Astrocyte (in vitro differentiated cells and primary cell): ENCODE measurements around the gene TMA7. TPM values are rescaled to one million over a fixed set of nuclear protein-coding genes. Genes with fewer than 3 reads are reported as not detected.

Experiments used
- DNase-seq: peaks from one replicate; pipeline ENCODE4 v3.0.0-alpha.2; 2010; ENCODE audit warnings: low read depth
- FAIRE-seq: peaks from 2 replicates; lab custom pipeline; 2011; peaks lifted over from hg19 to GRCh38; lab: Jason Lieb, UNC
- H2AFZ ChIP-seq: 2 replicates; pipeline ENCODE4 v1.6.0; 2012; ENCODE audit warnings: low read depth, low read length, inconsistent platforms
- H3K27ac ChIP-seq: 2 replicates; pipeline ENCODE4 v1.5.1; 2011; ENCODE audit warnings: low read depth, low read length, inconsistent platforms
- H3K27me3 ChIP-seq: 2 replicates; pipeline ENCODE4 v1.6.0; 2011; ENCODE audit warnings: low read length, inconsistent platforms; ENCODE audit not compliant: insufficient read depth
- H3K36me3 ChIP-seq: 2 replicates; pipeline ENCODE4 v1.5.1; 2011; ENCODE audit warnings: low read length, inconsistent platforms; ENCODE audit not compliant: insufficient read depth
- H3K4me1 ChIP-seq: 2 replicates; pipeline ENCODE4 v1.5.1; 2011; ENCODE audit warnings: low read length, inconsistent platforms; ENCODE audit not compliant: insufficient read depth
- H3K4me2 ChIP-seq: 2 replicates; pipeline ENCODE4 v1.6.0; 2012; ENCODE audit warnings: low read length, inconsistent platforms
- H3K4me3 ChIP-seq: 2 replicates; pipeline ENCODE4 v1.5.1; 2011; ENCODE audit warnings: low read depth, mild to moderate bottlenecking, low read length, inconsistent platforms; ENCODE audit not compliant: insufficient read depth
- H3K79me2 ChIP-seq: 2 replicates; pipeline ENCODE4 v1.6.0; 2012; ENCODE audit warnings: mild to moderate bottlenecking, low read length, inconsistent platforms; ENCODE audit not compliant: insufficient read depth
- H3K9ac ChIP-seq: 2 replicates; pipeline ENCODE4 v1.6.0; 2012; ENCODE audit warnings: mild to moderate bottlenecking, low read length, inconsistent platforms
- H3K9me3 ChIP-seq: 2 replicates; pipeline ENCODE4 v1.5.1; 2012; ENCODE audit warnings: low read depth, mild to moderate bottlenecking, low read length, inconsistent platforms; ENCODE audit not compliant: insufficient read depth
- H4K20me1 ChIP-seq: 2 replicates; pipeline ENCODE4 v1.6.0; 2012; ENCODE audit warnings: low read length, inconsistent platforms; ENCODE audit not compliant: insufficient read depth
- H3K27ac Mint-ChIP-seq: one replicate; pipeline ENCODE4 v1.8.0; 2021; ENCODE audit warnings: mild to moderate bottlenecking, mixed read lengths; ENCODE audit not compliant: unreplicated experiment
- H3K27me3 Mint-ChIP-seq: one replicate; pipeline ENCODE4 v1.8.0; 2021; ENCODE audit warnings: low read depth, mixed read lengths; ENCODE audit not compliant: unreplicated experiment
- H3K36me3 Mint-ChIP-seq: one replicate; pipeline ENCODE4 v1.8.0; 2021; ENCODE audit warnings: low read depth, mixed read lengths; ENCODE audit not compliant: unreplicated experiment
- H3K4me1 Mint-ChIP-seq: one replicate; pipeline ENCODE4 v1.8.0; 2021; ENCODE audit warnings: low read depth, mixed read lengths; ENCODE audit not compliant: unreplicated experiment
- H3K4me3 Mint-ChIP-seq: one replicate; pipeline ENCODE4 v1.8.0; 2021; ENCODE audit warnings: mild to moderate bottlenecking, moderate library complexity, mixed read lengths; ENCODE audit not compliant: unreplicated experiment
- H3K9me3 Mint-ChIP-seq: one replicate; pipeline ENCODE4 v1.8.0; 2021; ENCODE audit warnings: mild to moderate bottlenecking, mixed read lengths; ENCODE audit not compliant: unreplicated experiment
- EZH2 ChIP-seq: IDR thresholded peaks from 2 replicates; pipeline ENCODE4 v1.6.1; 2012; ENCODE audit warnings: mild to moderate bottlenecking, low read length, inconsistent platforms; ENCODE audit not compliant: insufficient read depth
- total RNA-seq: library from RNA; stranded (reverse); gene quantifications from 2 replicates; pipeline ENCODE4 v1.2.1, GENCODE V29; 2021
- TF ChIP-seq, protein P1 (sequence below): IDR thresholded peaks from 2 replicates; pipeline ENCODE4 v1.5.1; 2011; ENCODE audit warnings: low read depth, mild to moderate bottlenecking, inconsistent platforms, low read length, moderate library complexity; ENCODE audit not compliant: insufficient read depth

TMA7 gene
- total RNA-seq, 1 donor from 2014 or later: 272 TPM

DNA sequence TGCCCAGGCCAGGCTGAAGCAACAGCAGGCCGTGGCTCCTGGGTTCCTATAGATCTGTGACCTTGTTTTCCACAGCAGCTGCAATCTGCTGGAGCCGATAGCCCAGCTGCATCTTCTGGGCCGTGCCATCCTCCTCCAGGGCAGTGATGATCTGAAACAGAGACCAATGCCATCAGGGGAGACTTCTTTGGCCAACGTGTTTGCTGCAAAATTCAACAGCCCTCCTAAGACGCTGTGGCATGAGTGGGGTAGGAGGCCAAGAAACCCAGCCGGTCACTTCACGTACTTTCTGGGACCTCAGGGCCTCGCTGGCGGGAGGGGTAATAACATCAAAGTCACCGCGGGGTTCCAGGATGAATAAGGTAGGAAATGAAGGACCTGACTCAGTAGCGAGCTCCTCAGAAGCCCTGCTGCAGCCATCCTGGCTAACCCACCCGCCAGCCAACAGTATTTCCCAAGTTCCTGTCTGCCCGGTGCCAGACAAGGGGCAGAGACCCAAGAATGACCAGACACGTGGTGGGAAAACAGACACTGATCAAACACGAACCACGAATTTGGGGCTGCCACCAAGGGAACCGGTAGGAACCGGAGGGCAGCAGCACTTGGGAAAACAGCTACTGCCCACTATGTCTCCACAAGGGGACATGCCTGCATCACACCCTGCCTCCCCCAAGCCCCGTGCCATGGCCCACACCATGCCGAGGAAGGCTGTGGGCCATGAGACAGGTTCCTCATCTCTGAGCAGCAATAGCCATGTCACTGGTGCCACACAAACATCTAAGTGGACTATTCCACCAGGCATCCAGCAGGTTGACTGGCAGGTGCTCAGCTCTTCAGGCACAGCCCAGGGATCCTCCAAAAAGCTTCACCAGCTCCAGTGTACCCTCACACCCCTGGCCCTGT is 35.4 kb upstream of the TMA7 start:
- Histone ChIP-seq H3K36me3 (peaks cover 4% of the 10 kb centered on the region), H3K9me3 (no peaks in the 10 kb centered on the region), H3K4me3 (no peak overlapping the region), H3K27ac (no peak overlapping the region), H4K20me1 (no peaks in the 10 kb centered on the region), H2AFZ (no peak overlapping the region), H3K79me2 (no peaks in the 10 kb centered on the region), H3K9ac (no peak overlapping the region), H3K27me3 (no peaks in the 10 kb centered on the region), H3K4me2 (no peak overlapping the region), H3K4me1 (peaks cover 8% of the 10 kb centered on the region)
- Mint-ChIP-seq H3K4me1 (peaks cover 8% of the 10 kb centered on the region), H3K4me3 (no peak overlapping the region), H3K27me3 (no peaks in the 10 kb centered on the region), H3K9me3 (no peaks in the 10 kb centered on the region), H3K36me3 (peaks cover 33% of the 10 kb centered on the region), H3K27ac (no peak overlapping the region)
- no peak for TF ChIP-seq EZH2
- TF ChIP-seq, protein P1, sequence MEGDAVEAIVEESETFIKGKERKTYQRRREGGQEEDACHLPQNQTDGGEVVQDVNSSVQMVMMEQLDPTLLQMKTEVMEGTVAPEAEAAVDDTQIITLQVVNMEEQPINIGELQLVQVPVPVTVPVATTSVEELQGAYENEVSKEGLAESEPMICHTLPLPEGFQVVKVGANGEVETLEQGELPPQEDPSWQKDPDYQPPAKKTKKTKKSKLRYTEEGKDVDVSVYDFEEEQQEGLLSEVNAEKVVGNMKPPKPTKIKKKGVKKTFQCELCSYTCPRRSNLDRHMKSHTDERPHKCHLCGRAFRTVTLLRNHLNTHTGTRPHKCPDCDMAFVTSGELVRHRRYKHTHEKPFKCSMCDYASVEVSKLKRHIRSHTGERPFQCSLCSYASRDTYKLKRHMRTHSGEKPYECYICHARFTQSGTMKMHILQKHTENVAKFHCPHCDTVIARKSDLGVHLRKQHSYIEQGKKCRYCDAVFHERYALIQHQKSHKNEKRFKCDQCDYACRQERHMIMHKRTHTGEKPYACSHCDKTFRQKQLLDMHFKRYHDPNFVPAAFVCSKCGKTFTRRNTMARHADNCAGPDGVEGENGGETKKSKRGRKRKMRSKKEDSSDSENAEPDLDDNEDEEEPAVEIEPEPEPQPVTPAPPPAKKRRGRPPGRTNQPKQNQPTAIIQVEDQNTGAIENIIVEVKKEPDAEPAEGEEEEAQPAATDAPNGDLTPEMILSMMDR: no peak
- FAIRE-seq (no peak), DNase-seq (no peak)

DNA sequence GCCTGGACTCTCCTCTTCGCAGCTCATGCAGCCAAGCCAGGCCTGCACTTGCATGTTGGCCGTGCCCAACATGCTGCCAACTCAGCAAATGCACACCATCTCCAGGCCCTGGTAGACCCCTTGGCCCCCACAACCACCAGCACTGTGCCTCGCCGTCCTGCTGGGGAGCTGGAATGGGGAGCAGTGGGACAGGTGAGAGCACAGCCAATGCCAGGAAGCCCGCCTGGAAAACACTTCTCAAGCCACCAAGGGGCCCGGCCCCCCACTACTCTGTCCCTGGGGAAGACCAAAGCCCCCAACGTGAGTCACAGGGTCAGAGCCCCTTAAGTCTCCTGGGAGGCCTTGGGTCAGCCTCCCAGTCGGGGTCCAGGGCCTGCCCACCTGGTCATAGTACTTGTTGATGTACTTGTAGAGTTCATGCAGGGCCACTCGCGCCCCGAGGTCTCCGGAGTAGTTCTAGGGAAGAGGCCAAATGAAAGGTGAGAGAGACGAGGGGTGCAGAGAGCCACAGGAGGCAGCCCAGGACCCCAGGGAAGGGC is 34.6 kb upstream of the TMA7 start:
- no peaks in the 10 kb centered on the region for H3K9me3 Mint-ChIP-seq
- H3K36me3 Mint-ChIP-seq: peaks cover 35% of the 10 kb centered on the region
- FAIRE-seq (no peak), DNase-seq (no peak)
- Histone ChIP-seq H3K4me2 (no peak overlapping the region), H3K27ac (no peak overlapping the region), H3K4me3 (no peak overlapping the region), H3K9me3 (no peaks in the 10 kb centered on the region), H3K4me1 (peaks cover 8% of the 10 kb centered on the region), H4K20me1 (peaks cover 6% of the 10 kb centered on the region), H3K79me2 (no peaks in the 10 kb centered on the region), H3K27me3 (no peaks in the 10 kb centered on the region), H3K36me3 (peaks cover 4% of the 10 kb centered on the region), H3K9ac (no peak overlapping the region), H2AFZ (no peak overlapping the region)
- no peak overlapping the region for H3K27ac Mint-ChIP-seq
- no peak overlapping the region for H3K4me3 Mint-ChIP-seq
- TF ChIP-seq EZH2: no peak
- TF ChIP-seq, protein P1: no peak
- peaks cover 8% of the 10 kb centered on the region for H3K4me1 Mint-ChIP-seq
- no peaks in the 10 kb centered on the region for H3K27me3 Mint-ChIP-seq

DNA sequence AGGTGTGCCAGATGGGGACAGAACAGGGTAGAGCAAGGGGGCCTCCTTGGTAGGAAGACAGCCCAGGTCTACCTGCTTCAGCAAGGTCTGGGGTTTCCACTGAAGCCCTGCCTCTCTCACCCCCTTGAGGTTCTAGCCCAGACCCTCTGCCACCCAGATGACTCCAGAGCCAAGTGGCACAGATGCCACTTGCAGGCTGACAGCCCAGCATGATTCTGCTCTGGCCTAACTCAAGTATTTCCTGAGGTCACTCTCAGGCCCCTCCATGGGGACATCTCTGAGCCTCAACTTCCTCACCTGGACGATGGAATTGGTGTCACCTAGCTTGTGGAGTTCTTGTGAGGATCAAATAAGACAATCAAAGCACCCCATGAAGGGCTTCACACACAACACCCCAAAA is 34.1 kb upstream of the TMA7 start:
- FAIRE-seq (no peak), DNase-seq (no peak)
- Mint-ChIP-seq H3K27me3 (no peaks in the 10 kb centered on the region), H3K4me1 (peaks cover 8% of the 10 kb centered on the region), H3K4me3 (no peak overlapping the region), H3K36me3 (peaks cover 35% of the 10 kb centered on the region), H3K9me3 (no peaks in the 10 kb centered on the region), H3K27ac (no peak overlapping the region)
- Histone ChIP-seq H3K9ac (no peak overlapping the region), H3K79me2 (no peaks in the 10 kb centered on the region), H3K27ac (no peak overlapping the region), H3K4me1 (peaks cover 8% of the 10 kb centered on the region), H3K36me3 (peaks cover 4% of the 10 kb centered on the region), H3K9me3 (no peaks in the 10 kb centered on the region), H3K4me2 (no peak overlapping the region), H3K4me3 (no peak overlapping the region), H3K27me3 (no peaks in the 10 kb centered on the region), H4K20me1 (peaks cover 8% of the 10 kb centered on the region), H2AFZ (no peak overlapping the region)
- TF ChIP-seq, protein P1: no peak
- no peak for TF ChIP-seq EZH2
